Endodermal cell (in vitro differentiated cells): ENCODE measurements around the gene UBL3. TPM values are rescaled to one million over a fixed set of nuclear protein-coding genes. Genes with fewer than 3 reads are reported as not detected.

Experiments used
- DNase-seq: peaks from one replicate; pipeline ENCODE4 v3.0.0-alpha.2; 2017
- H3K27ac ChIP-seq: 2 replicates; pipeline ENCODE4 v1.5.1; 2013; ENCODE audit warnings: mild to moderate bottlenecking, low read depth, low read length, moderate library complexity
- H3K27me3 ChIP-seq: 2 replicates; pipeline ENCODE4 v1.6.1; 2013; ENCODE audit warnings: mild to moderate bottlenecking, low read length, moderate library complexity; ENCODE audit not compliant: insufficient read depth, control insufficient read depth, poor library complexity, severe bottlenecking
- H3K36me3 ChIP-seq: 2 replicates; pipeline ENCODE4 v1.7.0; 2013; ENCODE audit warnings: mild to moderate bottlenecking, low read length, moderate library complexity; ENCODE audit not compliant: control insufficient read depth, insufficient read depth
- H3K4me1 ChIP-seq: one replicate; pipeline ENCODE4 v1.7.0; 2013; ENCODE audit warnings: low read length; ENCODE audit not compliant: control insufficient read depth, insufficient read depth
- H3K4me3 ChIP-seq: 2 replicates; pipeline ENCODE4 v1.5.1; 2013; ENCODE audit warnings: mild to moderate bottlenecking, low read length, moderate library complexity
- H3K9ac ChIP-seq: 2 replicates; pipeline ENCODE4 v1.6.1; 2013; ENCODE audit warnings: mild to moderate bottlenecking, low read length, moderate library complexity; ENCODE audit not compliant: poor library complexity, severe bottlenecking; ENCODE audit errors: extremely low read depth
- H3K9me3 ChIP-seq: 2 replicates; pipeline ENCODE4 v1.6.1; 2013; ENCODE audit warnings: mild to moderate bottlenecking, low read length, moderate library complexity; ENCODE audit not compliant: control insufficient read depth
- H3K27ac Mint-ChIP-seq: 2 replicates; pipeline ENCODE4 v1.8.0; 2020; ENCODE audit warnings: mixed read lengths
- H3K27me3 Mint-ChIP-seq: 2 replicates; pipeline ENCODE4 v1.8.0; 2021; ENCODE audit warnings: mild to moderate bottlenecking, mixed read lengths; ENCODE audit not compliant: insufficient read depth
- H3K36me3 Mint-ChIP-seq: 2 replicates; pipeline ENCODE4 v1.8.0; 2020; ENCODE audit warnings: low read depth, mixed read lengths
- H3K4me1 Mint-ChIP-seq: 2 replicates; pipeline ENCODE4 v1.8.0; 2020; ENCODE audit warnings: mixed read lengths
- H3K4me3 Mint-ChIP-seq: 2 replicates; pipeline ENCODE4 v1.8.0; 2020; ENCODE audit warnings: mild to moderate bottlenecking, moderate library complexity, mixed read lengths
- H3K9me3 Mint-ChIP-seq: 2 replicates; pipeline ENCODE4 v1.8.0; 2020; ENCODE audit warnings: mild to moderate bottlenecking, mixed read lengths
- WGBS, 2 experiments: methylation state at CpG; one replicate each; pipeline versions ENCODE4 v1.1.5 to v1.1.7; 2013; ENCODE audit warnings: missing lambda C conversion rate in 2 of 2, mixed read lengths in 1 of 2; ENCODE audit not compliant: insufficient coverage in 1 of 2, insufficient read length in 1 of 2; 5-methylcytosine and 5-hydroxymethylcytosine counted together
- total RNA-seq, 2 donors: library from RNA; stranded (reverse); fragmentation: NEBNext Ultra II Directional in 1 of 2; extraction: Animal tissue kit (Norgen Biotek cat#: 25700) in 1 of 2; gene quantifications; 2 replicates in 1 of 2; 3 replicates in 1 of 2; pipeline ENCODE4 v1.2.1, GENCODE V29; 2021
- TF ChIP-seq, protein P1 (sequence below): fragments of 200-600 bp; sonication (generic); conservative IDR thresholded peaks from 2 replicates; pipeline ENCODE4 v1.5.0; 2021; ENCODE audit warnings: antibody characterized with exemption, mild to moderate bottlenecking

Gene UBL3
- total RNA-seq, 2 donors from 2014 or later = 16.5 to 22.3 TPM

DNA sequence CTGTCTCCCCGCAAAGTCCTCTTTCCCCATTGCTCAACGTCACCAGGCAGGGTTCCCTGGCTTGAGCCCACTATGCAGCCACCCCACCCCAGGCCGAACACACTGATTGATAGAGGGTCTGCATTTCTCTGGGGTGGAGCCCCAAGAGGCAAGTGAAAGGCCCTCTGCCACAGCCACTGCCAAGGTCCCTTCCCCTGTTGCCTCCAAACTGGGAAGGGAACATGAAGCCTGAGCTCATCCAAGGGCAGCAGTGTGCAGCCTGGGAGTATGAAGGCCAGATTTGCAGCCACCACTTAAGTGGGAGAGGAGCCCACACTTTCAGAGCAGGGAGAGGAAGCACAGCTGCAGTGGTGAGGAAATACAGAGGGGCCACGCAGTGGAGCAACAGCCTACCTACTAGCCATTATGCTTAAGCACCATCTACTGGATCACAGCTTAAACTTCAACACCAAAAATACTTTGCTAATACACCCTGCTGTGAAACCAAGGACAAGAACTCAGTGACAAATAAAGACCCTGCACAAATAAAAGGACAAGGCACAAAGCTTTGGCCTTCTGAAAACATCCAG lies 48.6 kb downstream of the UBL3 start:
- TF ChIP-seq, protein P1, sequence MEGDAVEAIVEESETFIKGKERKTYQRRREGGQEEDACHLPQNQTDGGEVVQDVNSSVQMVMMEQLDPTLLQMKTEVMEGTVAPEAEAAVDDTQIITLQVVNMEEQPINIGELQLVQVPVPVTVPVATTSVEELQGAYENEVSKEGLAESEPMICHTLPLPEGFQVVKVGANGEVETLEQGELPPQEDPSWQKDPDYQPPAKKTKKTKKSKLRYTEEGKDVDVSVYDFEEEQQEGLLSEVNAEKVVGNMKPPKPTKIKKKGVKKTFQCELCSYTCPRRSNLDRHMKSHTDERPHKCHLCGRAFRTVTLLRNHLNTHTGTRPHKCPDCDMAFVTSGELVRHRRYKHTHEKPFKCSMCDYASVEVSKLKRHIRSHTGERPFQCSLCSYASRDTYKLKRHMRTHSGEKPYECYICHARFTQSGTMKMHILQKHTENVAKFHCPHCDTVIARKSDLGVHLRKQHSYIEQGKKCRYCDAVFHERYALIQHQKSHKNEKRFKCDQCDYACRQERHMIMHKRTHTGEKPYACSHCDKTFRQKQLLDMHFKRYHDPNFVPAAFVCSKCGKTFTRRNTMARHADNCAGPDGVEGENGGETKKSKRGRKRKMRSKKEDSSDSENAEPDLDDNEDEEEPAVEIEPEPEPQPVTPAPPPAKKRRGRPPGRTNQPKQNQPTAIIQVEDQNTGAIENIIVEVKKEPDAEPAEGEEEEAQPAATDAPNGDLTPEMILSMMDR = no peak
- Histone ChIP-seq H3K27ac (peak overlapping the region; percentile 3), H3K9ac (no peak overlapping the region), H3K4me1 (peaks cover 4% of the 10 kb centered on the region), H3K4me3 (no peak overlapping the region), H3K36me3 (no peaks in the 10 kb centered on the region), H3K9me3 (peaks cover 9% of the 10 kb centered on the region), H3K27me3 (no peaks in the 10 kb centered on the region)
- H3K9me3 Mint-ChIP-seq = no peaks in the 10 kb centered on the region
- DNase-seq = peak; percentile 46
- H3K36me3 Mint-ChIP-seq = no peaks in the 10 kb centered on the region
- no peak overlapping the region for H3K4me3 Mint-ChIP-seq
- H3K27ac Mint-ChIP-seq = peak overlapping the region; percentile 54
- H3K4me1 Mint-ChIP-seq = peaks cover 9% of the 10 kb centered on the region
- no peaks in the 10 kb centered on the region for H3K27me3 Mint-ChIP-seq
- 94% methylated on average over 4 of the region's 4 CpGs; no CpG with 5 or more reads in 1 of the 2 experiments for WGBS, 2 experiments

DNA sequence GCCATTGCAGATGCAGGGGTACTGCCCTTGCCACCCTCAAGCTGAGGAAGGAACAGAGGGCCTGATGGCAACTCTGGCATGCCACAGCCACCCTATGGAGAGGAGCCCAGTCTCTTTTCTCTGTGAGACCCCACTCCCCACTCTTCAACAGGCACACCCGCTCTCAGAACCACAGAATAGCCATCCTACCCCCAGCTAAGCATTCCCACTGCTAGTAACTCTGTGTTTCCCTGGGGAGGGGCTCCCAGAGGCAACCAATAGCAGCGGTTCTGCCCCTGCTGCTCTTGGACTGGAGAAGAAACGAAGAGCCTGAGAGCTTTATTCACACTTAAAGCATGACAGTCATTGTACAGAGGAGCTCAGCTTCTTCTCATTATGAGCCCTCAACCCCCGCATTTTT lies 49.3 kb downstream of the UBL3 start:
- no peak overlapping the region for H3K4me3 ChIP-seq
- Mint-ChIP-seq H3K4me1 (peaks cover 9% of the 10 kb centered on the region), H3K27ac (peak overlapping the region; percentile 54), H3K4me3 (no peak overlapping the region), H3K27me3 (no peaks in the 10 kb centered on the region), H3K36me3 (no peaks in the 10 kb centered on the region), H3K9me3 (no peaks in the 10 kb centered on the region)
- peaks cover 9% of the 10 kb centered on the region for H3K9me3 ChIP-seq
- H3K9ac ChIP-seq = no peak overlapping the region
- no peaks in the 10 kb centered on the region for H3K27me3 ChIP-seq
- peaks cover 4% of the 10 kb centered on the region for H3K4me1 ChIP-seq
- H3K27ac ChIP-seq = no peak overlapping the region
- TF ChIP-seq, protein P1 = no peak
- no peaks in the 10 kb centered on the region for H3K36me3 ChIP-seq
- peak; percentile 54 for DNase-seq
- 82 to 90% methylated on average over 3 to 4 of the region's 4 CpGs for WGBS, 2 experiments

DNA sequence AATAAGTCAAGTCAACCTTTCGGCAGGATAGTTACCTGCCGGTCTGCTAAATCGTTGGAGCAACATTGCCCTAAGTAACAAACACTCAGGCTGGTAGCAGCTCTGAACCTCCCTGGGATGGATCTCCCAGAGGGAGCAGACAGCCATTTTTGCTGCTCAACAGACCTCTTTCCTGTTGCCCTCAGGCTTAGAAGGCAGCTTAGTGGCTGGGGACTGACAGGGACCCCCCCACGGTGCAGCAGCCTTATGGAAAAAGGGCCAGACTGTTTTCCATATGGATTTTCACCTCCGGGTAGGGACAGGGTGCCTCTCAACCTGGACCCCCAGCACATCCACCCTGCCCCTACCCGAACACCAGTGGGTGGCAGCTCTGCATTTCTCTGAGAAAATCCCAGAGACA lies 49.7 kb downstream of the UBL3 start:
- H3K27me3 Mint-ChIP-seq = no peaks in the 10 kb centered on the region
- Histone ChIP-seq H3K27me3 (no peaks in the 10 kb centered on the region), H3K9ac (no peak overlapping the region), H3K4me3 (no peak overlapping the region), H3K9me3 (peaks cover 9% of the 10 kb centered on the region), H3K27ac (no peak overlapping the region), H3K4me1 (peaks cover 4% of the 10 kb centered on the region), H3K36me3 (no peaks in the 10 kb centered on the region)
- H3K4me3 Mint-ChIP-seq = no peak overlapping the region
- peaks cover 9% of the 10 kb centered on the region for H3K4me1 Mint-ChIP-seq
- WGBS, 2 experiments = 82 to 92% methylated on average over 5 to 6 of the region's 6 CpGs
- DNase-seq = peak; percentile 50
- H3K27ac Mint-ChIP-seq = no peak overlapping the region
- no peaks in the 10 kb centered on the region for H3K36me3 Mint-ChIP-seq
- no peaks in the 10 kb centered on the region for H3K9me3 Mint-ChIP-seq
- TF ChIP-seq, protein P1 = no peak
